Stimulated activated CD8-positive, alpha-beta memory T cell treated with anti-CD3 and anti-CD28 coated beads, Interleukin-12 subunit alpha, Interleukin-12 subunit beta, amount 100 ng/mL, for 24 hours (primary cell): Measurements from ENCODE around the gene COLEC11.

Source experiments
- DNase-seq: peaks from one replicate; pipeline ENCODE4 v3.0.0-alpha.2; 2020; ENCODE audit errors: extremely low read depth

The COLEC11 gene

GRCh38 chr2:3585261-3586109 is 9.4 kb upstream of the COLEC11 start:
- no peak for DNase-seq

GRCh38 chr2:3586220-3586619 is 8.7 kb upstream of the COLEC11 start:
- DNase-seq, result no peak

GRCh38 chr2:3587021-3587420 is 7.9 kb upstream of the COLEC11 start:
- DNase-seq, result no peak

GRCh38 chr2:3587432-3587831 is 7.5 kb upstream of the COLEC11 start:
- no peak for DNase-seq

DNA sequence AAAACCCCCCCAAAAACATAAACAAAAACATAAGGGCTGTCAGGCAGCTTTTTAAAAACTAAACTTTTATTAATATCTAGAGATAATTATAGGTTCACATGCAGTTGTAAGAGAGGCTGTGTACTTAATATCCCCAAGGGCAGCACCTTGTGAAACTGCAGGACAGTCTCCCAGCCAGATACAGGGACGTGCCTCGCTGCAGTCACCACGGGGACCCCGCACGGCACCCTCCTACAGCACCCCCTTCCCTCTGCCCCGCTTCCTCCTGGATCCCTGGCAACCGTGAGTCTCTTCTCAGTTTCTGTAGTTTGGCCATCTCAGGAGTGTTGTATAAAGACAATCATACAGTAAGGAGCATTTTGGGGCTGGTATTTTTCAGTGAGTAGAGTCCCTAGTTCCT is 6.8 kb upstream of the COLEC11 start:
- no peak for DNase-seq

DNA sequence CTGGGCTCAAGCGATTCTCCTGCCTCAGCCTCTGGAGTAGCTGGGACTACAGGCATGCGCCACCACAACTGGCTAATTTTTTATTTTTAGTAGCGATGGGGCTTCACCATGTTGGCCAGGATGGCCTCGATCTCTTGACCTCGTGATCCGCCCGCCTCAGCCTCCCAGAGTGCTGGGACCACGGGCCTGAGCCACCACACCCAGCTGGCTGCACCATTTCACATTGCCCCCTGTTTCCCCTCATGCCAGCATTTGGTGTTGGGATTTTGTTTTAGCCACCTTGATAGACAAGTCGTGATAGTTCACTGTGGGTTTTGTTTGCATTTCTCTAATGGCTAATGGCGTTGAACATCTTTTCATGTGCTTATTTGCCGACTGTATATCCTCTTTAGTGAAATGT is 5.8 kb upstream of the COLEC11 start:
- DNase-seq, result no peak

GRCh38 chr2:3595404-3595803 is 492 bp downstream of the COLEC11 start:
- no peak for DNase-seq

DNA sequence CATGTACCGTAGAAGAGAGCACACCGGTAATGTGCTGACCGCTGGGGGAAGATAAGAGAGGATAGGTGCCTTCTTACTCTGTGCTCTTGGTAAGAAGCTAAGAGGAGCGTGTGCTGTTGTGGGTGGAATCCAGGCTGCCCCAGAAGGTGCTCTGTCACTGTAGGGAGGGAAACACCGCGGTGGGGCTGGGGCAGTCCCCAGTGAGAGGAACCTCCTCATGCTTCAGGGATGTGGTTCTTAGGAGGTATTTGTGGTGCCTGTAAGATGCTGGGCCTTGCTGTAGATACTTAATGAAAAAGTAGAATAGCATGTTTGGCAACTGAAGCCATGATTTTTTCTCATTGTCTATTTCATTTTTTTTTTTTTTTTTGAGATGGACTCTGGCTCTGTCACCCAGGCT is 1.1 kb downstream of the COLEC11 start:
- no peak for DNase-seq

DNA sequence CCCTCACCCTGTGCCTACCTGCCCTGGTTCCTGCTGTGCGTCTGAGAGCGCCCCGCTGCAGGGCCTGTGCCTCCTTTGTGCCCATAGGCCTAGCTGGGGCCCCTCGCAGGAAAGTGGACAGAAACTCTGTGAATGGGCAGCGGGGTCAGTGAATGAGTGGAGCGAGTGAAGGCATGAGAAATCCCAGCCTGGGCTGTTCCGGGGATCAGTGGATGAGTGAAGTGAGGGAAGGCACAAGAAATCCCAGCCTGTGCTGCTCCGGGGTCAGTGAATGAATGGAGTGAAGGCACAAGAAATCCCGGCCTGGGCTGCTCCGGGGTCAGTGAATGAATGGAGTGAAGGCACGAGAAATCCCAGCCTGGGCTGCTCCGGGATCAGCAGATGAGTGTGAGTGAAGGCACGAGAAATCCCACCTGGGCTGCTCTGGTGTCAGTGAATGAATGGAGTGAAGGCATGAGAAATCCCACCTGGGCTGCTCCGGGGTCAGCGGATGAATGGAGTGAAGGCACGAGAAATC is 2.0 kb downstream of the COLEC11 start:
- DNase-seq, result no peak

DNA sequence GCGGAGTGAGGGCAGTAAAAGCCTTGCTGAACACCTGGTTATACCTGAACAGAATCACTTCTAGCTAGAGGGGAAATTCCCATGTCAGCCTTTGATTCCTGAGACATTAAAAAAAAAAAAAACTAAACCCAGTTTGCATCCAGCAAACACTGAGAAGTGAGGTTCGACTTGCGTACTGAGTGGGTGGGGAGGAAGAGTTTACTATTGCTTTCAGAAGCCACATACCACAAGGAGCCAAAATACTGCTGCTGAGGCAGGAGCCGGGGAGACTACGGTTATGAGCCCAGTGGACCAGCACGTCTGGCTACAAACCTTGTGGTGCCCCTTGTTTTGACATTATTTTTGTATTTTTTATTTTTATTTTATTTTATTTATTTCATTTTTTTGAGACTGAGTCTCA is 2.7 kb downstream of the COLEC11 start:
- no peak for DNase-seq

DNA sequence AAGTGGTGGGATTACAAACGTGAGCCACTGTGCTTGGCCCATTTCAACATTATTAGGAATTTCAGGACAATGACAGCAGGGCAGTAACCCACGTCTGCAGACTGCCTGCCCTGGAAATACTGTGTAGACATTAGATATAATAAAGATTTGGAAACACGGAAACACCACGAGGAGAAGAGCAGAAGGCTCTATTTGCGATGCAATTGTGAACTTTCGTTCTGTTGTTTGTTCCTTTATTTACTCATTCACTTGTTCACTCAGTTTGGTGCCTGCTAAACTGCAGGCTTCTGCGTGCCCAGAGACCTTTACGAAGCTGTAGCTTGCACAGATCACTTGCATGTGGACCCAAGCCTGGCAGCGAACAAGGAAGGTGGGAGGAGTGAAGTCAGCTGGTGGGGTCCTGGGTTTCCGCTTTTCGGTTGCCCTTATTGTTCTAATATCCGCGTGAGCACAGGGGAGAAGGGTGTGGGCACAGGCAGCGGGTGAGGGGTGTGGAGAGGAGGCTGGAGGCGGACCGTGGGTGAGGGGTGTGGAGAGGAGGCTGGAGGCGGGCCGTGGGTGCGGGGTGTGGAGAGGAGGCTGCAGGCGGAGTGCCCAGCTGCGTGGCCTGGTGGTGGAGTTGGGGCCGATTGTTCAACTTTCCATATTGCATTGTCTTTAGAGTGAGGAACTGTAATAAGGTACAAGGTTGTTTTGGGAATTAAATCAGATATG is 3.4 kb downstream of the COLEC11 start:
- no peak for DNase-seq

DNA sequence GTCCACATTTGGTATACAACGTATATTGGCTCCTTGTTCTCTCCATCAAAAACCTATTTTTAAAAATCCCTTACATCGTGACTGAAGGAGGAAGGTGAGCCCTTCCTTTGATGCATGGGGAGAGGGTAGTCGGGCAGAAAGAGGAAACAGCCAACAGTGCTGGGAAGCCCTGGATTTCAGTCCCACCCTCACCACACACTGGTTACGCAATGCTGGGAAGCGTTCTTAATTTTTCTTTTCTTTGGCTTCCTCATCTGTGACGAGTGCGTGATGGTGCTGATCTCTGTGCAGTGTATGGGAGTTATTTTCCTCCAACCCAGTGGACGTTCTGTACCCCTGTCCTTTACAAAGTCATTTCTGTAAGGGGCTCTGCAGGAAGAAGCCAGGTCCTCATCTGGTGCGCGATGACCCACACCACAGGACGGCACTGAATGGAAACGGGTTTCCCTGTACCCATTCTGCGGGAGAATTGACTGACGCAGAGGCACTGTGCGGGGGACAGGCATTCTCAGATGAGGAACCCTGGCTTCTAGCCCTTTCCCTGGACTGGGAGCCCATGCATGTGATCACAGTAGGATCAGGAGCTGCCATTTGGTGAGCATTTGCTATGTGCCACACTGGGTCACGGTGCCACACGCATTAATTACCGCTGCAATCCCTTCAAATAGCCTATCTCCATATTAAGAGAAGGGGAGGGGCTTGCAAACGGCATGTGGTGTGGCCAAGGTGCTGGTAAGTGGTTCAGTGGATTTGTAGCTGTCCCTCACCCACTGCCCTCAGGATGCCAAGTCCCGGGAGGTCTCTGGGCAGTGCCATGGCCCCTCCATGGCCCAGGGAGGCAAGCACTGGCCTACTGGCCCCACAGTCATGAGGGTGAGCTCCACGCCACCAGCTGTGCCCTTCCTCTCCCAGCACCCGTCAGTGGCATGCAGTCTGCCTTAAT is 4.3 kb downstream of the COLEC11 start:
- no peak for DNase-seq

DNA sequence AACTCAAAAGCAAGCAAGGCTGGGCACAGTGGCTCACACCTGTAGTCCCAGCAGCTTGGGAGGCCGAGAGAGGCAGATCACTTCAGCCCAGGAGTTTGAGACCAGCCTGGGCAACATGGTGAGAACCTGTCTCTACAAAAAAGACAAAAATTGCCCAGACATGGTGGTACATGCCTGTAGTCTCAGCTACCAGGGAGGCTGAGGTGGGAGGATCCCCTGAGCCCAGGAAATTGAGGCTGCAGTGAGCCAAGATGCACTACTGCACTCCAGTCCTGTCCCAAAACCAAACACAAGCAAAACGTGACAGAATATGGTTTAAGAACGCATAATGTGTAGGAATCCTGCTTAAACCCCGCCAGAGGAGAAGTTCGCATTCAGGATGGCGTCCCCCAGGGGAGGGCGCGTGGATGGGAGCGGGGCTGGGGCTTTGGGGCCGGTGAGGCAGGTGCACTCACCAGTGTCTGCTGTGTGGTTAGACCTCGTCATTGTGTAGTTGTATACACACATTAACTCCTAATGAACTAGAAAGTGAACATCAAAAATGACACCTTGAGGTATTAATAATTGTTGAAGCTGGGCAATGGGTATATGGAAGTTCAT is 5.4 kb downstream of the COLEC11 start:
- no peak for DNase-seq

DNA sequence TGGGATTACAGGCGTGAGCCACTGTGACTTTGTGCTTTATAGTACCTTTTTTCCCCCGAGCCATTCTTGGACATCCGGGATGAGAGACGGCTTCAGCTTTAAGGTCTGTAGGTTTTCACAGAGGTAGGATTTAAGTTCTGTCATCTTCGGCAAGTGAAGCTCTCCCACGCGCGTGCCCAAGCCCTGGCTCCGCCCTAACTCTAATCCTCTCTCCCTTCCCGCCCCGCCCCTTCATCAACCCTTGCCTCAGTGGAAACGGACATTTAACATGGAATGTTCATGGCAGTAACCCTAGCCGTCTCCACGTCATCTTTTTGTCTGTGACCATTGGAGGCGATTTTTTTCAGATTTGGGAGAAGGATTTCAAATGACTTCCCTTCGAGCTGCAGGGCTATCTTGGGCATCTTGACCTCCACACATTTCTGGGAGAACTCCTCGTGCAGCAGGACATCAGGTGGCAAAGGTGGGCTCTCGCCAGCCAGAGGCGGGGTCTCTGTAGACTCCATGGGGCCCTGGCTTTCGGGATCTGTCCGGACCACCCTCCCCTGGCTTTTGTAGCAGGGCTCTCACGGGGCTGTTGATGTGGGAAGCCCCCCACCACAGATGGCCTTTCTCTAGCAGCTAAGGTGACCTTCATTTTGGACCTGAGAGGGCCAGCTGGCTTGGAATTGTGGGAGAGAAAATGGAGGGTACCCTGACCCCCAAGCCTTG is 6.8 kb downstream of the COLEC11 start:
- no peak for DNase-seq

- DNase-seq, result no peak
Measured at GRCh38 chr2:3602553-3603339, 7.8 kb downstream of the COLEC11 start.

GRCh38 chr2:3603536-3604206 is 8.8 kb downstream of the COLEC11 start:
- no peak for DNase-seq

GRCh38 chr2:3604207-3604877 is 9.4 kb downstream of the COLEC11 start:
- DNase-seq, result no peak

DNA sequence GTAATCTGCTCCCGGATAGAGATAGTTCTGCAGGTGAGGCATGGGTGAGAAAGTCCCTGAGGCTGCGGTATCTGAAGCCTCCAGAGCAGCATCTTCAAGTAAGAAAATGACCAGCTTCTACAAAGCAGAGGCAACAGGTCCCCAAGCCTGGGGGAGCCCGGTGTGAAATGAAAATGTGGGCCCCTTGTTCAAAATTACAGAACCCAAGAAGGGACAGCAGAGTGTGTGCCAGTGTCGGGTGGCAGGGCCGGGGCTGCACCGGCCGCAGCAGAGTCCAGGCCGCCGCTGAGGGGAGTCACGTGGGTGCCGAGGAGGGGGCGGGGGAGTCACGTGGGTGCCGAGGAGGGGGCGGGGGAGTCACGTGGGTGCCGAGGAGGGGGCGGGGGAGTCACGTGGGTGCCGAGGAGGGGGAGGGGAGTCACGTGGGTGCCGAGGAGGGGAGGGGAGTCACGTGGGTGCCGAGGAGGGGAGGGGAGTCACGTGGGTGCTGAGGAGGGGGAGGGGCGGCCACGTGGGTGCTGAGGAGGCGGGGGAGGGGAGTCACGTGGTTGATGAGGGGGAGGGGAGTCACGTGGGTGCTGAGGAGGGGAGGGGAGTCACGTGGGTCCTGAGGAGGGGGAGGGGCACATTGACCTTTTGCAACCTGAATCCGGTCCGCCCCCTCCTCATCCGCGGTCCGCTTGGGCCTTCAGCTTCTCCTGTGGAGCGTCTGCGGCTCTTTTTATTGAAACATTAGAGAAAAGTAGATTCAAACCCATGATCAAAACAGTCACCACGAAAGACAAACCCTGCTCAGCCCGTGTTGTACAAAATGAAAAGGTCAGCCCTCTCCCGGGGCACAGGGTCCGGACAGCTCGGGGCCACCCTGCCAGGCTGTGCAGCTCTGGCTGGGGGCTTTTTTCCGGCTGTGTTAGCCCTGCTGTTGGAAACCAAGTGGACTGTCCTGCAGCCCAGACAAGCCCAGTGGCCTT is 10.4 kb downstream of the COLEC11 start:
- DNase-seq, result no peak
